Measurements from ENCODE around the gene KRAS.

KRAS gene

GRCh38 chr12:25194722-25195055 is 56.0 kb downstream of the KRAS start:
- in situ Hi-C loops (cut with HindIII; ENCODE audit: low sequenced_read_pairs), result no loop called here
- no peak for TF ChIP-seq CTCF (IDR thresholded peaks at IDR 0.05; ENCODE audit: low read depth, low read length)
- no peak for DNase-seq (ENCODE audit: low read depth, low spot score)
- H3K4me3 ChIP-seq (ENCODE audit: low read depth, low read length), result peak overlapping the region; percentile 75

DNA sequence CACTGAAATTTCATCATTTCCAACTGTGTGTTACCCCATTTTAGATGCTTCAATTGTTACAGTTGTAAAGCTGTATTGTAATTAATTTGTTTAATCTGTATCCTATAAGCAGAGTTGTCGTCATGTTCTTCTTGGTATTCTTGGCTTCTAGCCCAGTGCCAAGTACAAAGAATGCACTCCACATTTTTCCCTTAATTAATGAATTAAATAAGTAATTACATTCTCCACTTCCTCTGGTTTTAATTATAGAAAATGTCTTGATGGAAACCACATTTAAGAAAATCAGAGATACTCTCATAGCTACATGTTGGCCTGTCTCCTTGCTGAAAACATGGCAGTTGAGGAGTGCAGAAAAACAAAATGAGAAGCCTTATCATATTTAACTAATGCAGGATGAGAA is 56.5 kb downstream of the KRAS start:
- no peak overlapping the region for H3K4me3 ChIP-seq (ENCODE audit: low read depth, low read length)
- in situ Hi-C loops (cut with HindIII; ENCODE audit: low sequenced_read_pairs), result no loop called here

GRCh38 chr12:25190793-25191192 is 59.9 kb downstream of the KRAS start:
- DNase-seq (ENCODE audit: low read depth, low spot score), result no peak
- no peak overlapping the region for H3K4me3 ChIP-seq (ENCODE audit: low read depth, low read length)
- in situ Hi-C loops (cut with HindIII; ENCODE audit: low sequenced_read_pairs), result no loop called here
- no peak for TF ChIP-seq CTCF (IDR thresholded peaks at IDR 0.05; ENCODE audit: low read depth, low read length)

More for the DNA sequence above, 56.5 kb downstream of the KRAS start:
- DNase-seq (ENCODE audit: low read depth, low spot score), result peak; percentile 15
- no peak for TF ChIP-seq CTCF (IDR thresholded peaks at IDR 0.05; ENCODE audit: low read depth, low read length)

DNA sequence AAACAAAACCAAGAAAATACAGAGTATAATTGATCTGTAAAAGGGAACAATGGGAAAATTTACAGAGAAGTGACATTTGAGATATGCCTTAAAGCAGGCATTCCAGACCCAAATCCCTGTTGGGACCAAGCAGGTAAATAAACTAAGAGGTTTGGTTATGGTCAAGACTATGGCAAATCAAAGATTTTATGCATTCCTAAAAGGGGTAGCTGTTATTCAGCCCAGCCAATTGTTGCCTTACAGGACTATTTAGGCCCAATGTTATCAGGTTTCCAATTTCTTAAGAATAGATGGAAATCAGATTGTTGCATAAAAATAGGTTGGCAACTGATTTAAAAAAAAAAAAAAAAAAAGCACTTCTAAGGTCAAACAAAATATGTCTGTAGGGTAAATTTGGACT is 61.1 kb downstream of the KRAS start:
- DNase-seq (ENCODE audit: low read depth, low spot score), result peak; percentile 35
- no peak overlapping the region for H3K4me3 ChIP-seq (ENCODE audit: low read depth, low read length)
- in situ Hi-C loops (cut with HindIII; ENCODE audit: low sequenced_read_pairs), result no loop called here
- TF ChIP-seq CTCF (IDR thresholded peaks at IDR 0.05; ENCODE audit: low read depth, low read length), result no peak

GRCh38 chr12:25187781-25188180 is 62.9 kb downstream of the KRAS start:
- H3K4me3 ChIP-seq (ENCODE audit: low read depth, low read length), result no peak overlapping the region
- TF ChIP-seq CTCF (IDR thresholded peaks at IDR 0.05; ENCODE audit: low read depth, low read length), result no peak
- DNase-seq (ENCODE audit: low read depth, low spot score), result peak; percentile 95
- in situ Hi-C loops (cut with HindIII; ENCODE audit: low sequenced_read_pairs), result no loop called here

DNA sequence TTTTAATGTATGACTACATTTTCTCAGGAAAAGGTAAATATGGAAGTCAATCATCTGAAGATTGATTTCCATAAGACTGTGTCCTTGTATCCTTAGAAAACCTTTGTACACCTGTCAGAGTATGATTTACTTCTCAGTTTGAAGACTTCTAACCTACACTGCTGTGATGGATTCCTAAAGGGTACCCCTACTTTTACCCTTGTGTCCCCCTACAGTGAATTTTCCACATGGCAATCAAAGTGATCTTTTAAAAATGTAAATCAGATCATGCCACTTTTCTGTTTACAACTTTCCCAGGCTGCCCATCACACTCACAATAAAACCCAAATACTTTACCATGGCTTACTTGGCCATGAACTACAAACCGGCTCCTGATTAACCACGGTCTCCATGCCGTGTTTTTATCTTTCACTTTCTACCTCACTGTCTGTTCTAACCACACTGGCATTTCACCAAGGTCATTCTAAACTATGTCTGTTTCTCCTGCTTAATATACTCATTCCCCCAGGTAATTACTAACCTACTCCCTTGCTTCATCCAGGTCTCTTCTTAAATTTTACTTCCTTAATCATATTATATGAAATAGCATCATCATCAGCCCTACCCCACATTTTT is 63.8 kb downstream of the KRAS start:
- in situ Hi-C loops (cut with HindIII; ENCODE audit: low sequenced_read_pairs), result no loop called here
- H3K4me3 ChIP-seq (ENCODE audit: low read depth, low read length), result no peak overlapping the region
- peak; percentile 69 for DNase-seq (ENCODE audit: low read depth, low spot score)
- no peak for TF ChIP-seq CTCF (IDR thresholded peaks at IDR 0.05; ENCODE audit: low read depth, low read length)
